NOMO-1 (cell line): ENCODE measurements around the gene MAP2K3.
"Not testable (repeated sequence)": the region's sequence is repeated elsewhere in the genome, so short reads cannot be mapped to it uniquely, and the experiment has no call there.

Source experiments
- DNase-seq, 2 experiments: peaks; one replicate each; lab custom pipeline; 2025; ENCODE audit not compliant: unreplicated experiment in 2 of 2; lab: John Stamatoyannopoulos, UW

MAP2K3 gene

GRCh38 chr17:21349358-21350050, 65.0 kb downstream of the MAP2K3 start:
- not testable (repeated sequence) for DNase-seq

GRCh38 chr17:21350495-21350894, 66.0 kb downstream of the MAP2K3 start:
- DNase-seq, result not testable (repeated sequence)

DNA sequence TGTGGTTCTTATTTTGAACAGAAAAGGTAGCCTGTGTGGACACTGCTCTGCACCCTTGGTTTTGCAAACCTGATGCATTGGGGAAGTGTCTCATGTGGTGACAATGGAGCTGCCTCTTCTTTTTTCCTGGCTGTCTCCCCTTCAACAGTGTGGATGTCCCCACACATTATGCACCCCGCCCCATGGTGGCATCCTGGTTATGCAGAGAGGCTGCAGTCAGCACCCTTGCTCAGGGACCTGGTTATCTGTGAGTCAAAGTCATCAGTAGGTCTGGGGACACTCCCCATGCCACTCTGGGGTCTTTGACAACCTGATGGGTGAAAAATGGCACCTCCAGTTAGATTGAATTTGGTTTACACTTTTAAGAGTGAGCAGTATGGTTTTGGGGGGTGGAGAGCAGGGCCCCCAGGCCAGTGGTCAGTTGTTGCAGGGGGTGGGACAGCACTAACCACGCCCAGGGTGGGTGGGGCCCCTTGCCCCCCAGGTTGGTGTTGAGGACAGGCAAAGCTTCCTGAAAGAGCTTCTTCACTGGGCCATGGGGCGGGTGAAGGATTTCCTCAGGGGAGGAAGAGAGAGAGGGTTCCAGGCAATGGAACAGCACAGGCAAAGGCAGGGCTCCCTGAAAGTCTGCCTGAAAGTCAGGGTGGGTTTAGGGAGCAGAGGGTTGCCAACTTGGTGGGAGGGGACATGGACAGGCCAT, 67.0 kb downstream of the MAP2K3 start:
- no peak for DNase-seq

DNA sequence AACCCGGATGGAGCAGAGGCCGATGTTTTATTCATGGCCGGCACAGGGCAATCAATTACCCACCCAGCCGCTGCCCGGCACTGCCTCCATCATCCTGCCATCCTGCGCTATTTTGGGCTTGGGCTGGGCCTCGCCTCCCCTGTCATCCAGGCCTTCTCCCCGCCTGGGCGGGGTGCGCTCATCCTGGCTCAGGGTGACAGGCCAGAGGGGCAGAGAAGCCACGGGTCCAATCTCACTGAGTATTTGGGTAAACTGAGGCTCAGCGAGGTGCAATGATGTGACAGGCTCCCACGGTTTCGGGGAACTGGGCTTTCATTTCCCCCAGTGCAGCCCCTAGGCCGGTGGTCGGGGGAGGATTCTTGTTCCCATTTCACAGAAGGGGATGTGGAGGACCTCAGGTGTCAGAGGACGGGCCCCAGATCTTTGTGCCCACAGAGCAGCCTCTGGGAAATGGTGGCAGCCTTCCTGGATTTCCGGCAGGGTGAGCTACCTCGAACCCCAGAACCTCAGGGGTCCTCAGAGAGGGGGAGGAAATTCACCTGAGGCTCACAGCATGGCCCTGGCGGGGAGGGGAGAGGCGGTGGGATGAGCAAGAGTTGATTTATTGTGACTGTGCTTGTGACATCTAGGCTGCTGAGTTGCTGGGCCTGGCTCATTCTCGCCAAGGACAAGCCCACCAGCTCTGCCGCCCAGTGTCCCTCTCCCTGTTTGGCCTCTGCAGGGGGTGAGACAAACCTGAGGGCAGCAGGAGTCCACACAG, 67.9 kb downstream of the MAP2K3 start:
- DNase-seq, result no peak

DNA sequence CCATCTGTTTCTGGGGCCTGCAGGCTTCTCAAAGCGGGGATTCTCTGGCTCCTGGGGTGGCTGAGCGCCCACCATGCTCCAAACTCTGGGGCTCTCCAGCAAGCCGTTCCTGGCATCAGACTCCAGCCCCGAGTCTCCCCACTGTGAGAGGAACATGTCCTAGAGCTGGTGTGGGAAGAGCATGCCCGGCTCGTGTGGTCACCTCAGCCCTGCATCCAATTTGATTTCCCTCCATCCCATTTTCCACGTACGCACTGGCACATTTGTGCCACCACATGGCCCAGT, 68.4 kb downstream of the MAP2K3 start:
- no peak for DNase-seq

GRCh38 chr17:21353326-21354010, 69.0 kb downstream of the MAP2K3 start:
- DNase-seq, result no peak

- no peak for DNase-seq
Observed at GRCh38 chr17:21354796-21355385, 70.4 kb downstream of the MAP2K3 start.

DNA sequence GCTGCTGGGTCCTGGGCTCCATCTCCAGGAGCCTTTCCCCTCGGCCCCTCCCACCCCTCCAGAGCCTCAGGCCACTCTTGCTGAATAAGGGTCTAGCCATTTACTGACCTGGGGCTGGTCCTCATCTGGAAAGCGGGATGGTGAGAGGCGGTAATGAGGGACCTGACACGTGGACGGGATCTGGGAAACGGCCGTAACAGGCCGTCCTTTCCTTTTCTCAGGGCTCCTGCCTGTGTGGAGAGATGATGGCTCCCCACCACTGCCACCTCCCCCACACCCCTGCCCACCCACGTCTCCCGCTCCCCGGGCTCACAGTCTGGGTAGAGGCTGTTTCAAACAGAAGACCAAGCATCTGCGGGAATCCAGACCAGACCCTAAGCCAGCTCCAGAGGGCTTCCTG, 71.1 kb downstream of the MAP2K3 start:
- no peak for DNase-seq

DNA sequence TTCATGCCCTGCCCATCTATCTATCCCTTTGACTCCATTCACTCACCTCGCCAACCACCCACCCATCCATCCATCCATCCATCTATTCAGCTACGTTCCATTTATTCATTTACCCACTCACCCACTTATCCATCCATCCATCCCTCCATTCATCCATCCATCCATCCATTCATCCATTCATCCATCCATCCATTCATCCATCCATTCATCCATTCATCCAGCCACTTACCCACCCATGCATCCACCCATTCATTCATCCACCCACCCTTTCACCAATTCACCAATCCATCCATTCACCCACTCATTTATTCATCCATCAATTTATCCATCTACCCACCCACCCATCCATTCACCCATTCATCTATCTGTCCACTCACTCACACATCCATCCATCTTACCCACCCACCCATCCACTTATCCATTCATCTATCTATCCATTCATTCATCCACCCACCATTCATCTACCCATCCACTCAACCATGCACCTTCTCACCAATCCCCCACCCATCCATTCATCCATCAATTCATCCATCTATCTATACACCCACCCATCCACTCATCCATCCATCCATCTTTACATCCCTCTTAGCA, 72.1 kb downstream of the MAP2K3 start:
- no peak for DNase-seq

DNA sequence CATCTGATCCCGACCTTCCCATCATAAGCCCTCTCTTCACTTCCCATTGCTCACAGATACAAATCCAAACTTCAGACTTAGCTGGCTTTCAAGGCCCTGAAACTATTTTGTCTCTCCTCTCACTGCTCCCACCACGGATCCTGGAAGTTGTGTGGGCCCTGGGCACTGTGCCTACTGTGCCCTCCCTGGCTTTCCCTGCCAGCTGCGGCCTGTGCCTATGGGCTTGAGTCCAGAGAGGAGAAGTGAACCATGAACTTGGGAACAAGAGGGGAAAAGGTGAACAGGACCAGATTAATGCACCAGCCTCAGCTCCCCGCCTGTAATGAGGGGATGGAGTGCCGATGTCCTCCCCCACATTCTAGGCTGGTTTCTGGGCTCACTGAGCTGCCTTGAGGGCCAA, 72.8 kb downstream of the MAP2K3 start:
- DNase-seq, result no peak

DNA sequence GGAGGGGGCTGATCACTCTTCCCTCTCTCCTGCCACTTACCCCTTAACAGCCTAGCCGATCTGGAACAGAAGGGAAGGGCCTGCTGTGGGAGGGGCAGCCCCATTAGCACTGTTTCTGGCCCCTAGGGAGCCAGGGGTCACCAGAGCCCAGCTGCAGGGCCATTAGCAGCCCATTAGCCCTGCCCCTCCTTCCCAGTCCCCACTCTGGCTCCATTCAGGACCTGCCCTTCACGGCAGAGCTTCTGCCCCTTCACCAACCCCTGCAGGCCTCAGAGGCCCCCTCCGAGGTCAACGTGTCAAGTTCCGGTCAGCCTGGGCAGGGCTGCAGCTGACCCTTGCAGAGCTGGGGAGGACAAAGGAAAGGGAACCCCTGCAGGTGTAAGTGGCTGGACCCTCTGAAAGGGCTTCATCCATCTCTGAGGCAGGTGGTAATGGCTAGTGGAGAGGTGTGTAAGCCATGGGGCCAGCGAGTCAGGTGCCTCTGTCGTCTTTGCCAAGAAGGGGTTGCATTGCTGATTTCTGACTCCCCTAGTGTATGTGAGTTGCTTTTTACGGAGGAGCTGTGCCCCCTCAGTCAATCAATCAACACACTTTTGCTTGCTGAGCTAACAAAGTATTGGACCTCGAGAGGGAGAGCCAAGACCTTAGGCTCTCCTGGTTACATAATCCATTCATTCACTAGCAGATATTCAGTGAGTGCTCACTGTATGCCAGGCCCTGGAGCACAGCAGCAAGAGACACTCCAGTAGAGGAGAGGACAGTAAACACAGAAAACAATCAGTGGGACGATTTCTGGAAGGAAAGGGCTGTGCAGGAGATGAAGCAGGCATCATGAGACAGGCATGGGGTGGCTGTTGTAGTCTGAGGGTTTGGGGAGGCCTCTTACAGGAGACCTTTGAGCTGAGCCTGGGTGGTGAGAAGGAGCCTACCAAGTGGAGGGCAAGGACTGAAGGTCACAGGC, 73.5 kb downstream of the MAP2K3 start:
- DNase-seq, result no peak

GRCh38 chr17:21358682-21359482, 74.4 kb downstream of the MAP2K3 start:
- no peak for DNase-seq

- DNase-seq, result no peak
Observed at GRCh38 chr17:21359483-21359840, 75.0 kb downstream of the MAP2K3 start.

- no peak for DNase-seq
Observed at GRCh38 chr17:21360048-21360447, 75.5 kb downstream of the MAP2K3 start.

DNA sequence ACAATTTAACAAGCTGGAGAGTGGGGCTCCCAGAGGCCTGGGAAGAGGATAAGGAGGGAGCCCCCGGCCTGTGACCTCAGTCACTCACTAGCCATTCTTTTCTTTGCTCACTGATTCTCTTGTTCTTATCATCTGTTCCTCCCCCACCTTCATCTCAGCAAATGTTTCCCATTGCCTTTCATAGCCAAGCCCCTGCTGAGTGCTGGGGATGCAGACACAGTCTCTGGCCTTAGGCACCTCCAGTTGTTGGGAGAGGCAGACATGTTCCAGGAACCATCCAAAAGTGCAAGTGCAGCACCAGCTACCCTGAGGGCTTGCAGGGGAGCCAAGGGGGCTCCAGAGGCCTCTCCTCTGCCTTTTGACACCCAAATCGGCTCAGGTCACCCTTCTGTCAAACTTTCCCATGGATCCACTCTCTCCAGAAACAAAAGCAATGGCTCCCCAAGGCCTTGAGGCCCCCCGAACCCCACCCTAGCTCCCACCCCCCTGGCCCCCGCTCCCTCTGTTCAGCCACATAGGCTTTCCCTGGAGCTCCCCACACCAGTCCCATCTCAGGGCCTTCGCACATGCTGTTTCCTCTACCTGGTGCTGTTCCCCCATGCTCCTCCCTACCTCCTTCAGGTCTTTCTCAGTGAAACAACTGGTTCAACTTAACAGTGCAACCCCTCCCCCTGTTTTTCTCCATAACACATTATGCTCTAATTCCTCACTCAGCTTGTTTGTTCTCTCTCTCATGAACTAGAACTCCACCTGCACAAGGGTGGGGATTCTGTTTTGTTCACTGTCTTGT, 76.7 kb downstream of the MAP2K3 start:
- DNase-seq, result no peak

DNA sequence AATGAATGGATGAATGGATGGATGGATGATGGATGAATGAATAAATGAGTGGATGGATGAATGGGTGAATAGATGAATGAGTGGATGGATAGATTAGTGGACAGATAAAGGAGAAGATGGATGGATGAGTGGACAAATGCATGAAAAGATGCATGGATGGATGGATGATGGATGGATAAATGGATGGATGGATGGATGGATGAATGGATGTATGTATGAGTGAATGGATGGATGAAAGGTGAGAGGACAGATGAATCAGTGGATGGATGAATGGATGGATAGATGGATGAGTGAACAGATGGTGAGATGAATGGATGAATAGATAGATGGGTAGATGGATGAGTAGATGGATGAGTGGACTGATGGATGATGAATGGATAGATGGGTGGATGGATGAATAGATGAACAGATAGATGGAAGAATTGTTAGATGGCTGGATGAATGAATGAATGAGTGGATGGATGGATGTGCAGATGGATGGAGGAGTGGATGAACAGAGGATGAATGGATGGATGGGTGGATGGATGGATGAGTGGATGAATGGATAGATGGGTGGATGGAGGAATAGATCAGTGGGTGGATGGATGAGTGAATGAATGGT, 77.9 kb downstream of the MAP2K3 start:
- no peak for DNase-seq

- DNase-seq, result no peak
Observed at GRCh38 chr17:21363776-21364642, 79.5 kb downstream of the MAP2K3 start.
